Measurements from ENCODE around the gene CUX1. TPM values are rescaled to one million over a fixed set of nuclear protein-coding genes. Genes with fewer than 3 reads are reported as not detected.
"Not testable (repeated sequence)": the region's sequence is repeated elsewhere in the genome, so short reads cannot be mapped to it uniquely, and the experiment has no call there.

Gene CUX1
- total RNA-seq, 4 donors from 2014 or later: 56.9 to 124 (median 93.2) TPM

DNA sequence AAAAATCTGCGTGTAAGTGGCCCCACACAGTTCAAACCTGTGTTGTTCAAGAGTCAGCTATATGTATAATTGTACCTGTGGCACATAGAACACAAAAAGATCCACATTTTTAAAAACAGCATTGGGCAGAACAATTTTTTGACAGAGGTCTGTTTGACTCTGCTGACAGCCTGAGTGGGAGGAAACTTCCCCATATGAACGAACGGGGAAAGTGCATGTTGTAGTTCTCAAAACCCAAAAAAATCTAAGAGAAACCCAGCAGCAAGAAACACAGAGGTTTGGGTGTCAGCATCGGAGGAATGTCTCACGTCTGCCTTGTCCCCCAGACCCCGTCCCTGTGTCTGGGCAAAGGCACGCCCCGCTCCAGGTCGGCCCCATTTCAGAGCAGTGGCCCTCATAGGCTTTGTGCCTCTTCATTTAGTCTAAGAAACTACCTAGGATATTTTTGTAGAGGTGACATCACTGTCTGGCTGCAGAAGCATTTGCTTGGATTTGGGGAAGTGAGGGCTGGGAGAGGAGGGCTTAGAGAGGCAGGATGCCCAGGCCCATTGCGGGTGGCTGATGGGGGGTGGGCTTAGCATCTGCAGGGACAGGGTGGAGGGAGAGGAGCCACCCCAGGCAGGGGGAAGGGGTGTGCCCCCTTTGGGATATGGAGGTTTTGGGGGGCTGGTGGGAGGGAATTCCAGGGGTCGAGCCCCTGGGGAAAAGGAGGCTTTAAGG, 11.0 kb downstream of the CUX1 start:
- Histone ChIP-seq H3K27me3 (no peaks in the 10 kb centered on the region), H3K27ac (no peak overlapping the region), H3K9me3 (no peaks in the 10 kb centered on the region), H3K4me3 (no peak overlapping the region), H3K4me1 (peaks cover 0 to 1% (median 0%) of the 10 kb centered on the region in 4 donors), H3K36me3 (no peaks in the 10 kb centered on the region)
- intact Hi-C loops (cut with DNase I; ENCODE audit: low total_unique reads) (no loop called here), in situ Hi-C loops (cut with MboI; ENCODE audit: low pct_ligation_motif_present in 1 of 4, low pct_unique_long_range_greater_than_20kb in 1 of 4, low sequenced_read_pairs in 3 of 4) (no loop called here)
- 84 to 85% methylated on average over 4 to 11 of the region's 11 CpGs for WGBS, 2 donors (ENCODE audit: low coverage in 1 of 2)
- no peak for DNase-seq
- TF ChIP-seq POLR2A (IDR thresholded peaks at IDR 0.05) (no peak), POLR2AphosphoS5 (IDR thresholded peaks at IDR 0.05) (no peak), EP300 (IDR thresholded peaks at IDR 0.05; ENCODE audit: low read depth) (no peak)
- TF ChIP-seq, protein P1, sequence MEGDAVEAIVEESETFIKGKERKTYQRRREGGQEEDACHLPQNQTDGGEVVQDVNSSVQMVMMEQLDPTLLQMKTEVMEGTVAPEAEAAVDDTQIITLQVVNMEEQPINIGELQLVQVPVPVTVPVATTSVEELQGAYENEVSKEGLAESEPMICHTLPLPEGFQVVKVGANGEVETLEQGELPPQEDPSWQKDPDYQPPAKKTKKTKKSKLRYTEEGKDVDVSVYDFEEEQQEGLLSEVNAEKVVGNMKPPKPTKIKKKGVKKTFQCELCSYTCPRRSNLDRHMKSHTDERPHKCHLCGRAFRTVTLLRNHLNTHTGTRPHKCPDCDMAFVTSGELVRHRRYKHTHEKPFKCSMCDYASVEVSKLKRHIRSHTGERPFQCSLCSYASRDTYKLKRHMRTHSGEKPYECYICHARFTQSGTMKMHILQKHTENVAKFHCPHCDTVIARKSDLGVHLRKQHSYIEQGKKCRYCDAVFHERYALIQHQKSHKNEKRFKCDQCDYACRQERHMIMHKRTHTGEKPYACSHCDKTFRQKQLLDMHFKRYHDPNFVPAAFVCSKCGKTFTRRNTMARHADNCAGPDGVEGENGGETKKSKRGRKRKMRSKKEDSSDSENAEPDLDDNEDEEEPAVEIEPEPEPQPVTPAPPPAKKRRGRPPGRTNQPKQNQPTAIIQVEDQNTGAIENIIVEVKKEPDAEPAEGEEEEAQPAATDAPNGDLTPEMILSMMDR (IDR thresholded peaks at IDR 0.05): no peak

DNA sequence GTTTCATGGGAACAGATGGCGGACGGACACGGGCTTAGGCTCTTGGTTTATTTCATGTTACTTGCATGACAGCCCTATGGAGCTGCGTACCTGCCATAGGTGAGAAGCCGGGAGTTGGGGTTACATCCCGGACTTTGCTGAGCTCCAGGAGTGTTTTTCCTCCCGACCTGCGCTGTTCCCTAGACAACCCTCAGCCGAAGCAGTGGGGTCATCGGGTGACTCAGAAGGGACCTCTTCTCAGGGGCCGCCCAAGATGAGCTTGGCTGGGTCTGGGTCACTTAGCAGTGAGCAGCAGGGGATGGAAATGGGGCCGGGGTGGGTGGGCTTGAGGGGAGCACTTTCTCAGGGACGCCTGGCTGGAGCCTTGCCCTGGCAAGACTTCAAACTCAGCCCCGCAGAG, 11.9 kb downstream of the CUX1 start:
- WGBS, 2 donors (ENCODE audit: low coverage in 1 of 2): 71 to 95% methylated on average over 1 to 14 of the region's 14 CpGs
- no peaks in the 10 kb centered on the region for H3K4me1 ChIP-seq
- no peaks in the 10 kb centered on the region for H3K36me3 ChIP-seq
- H3K4me3 ChIP-seq: no peak overlapping the region
- no peak for DNase-seq
- no peaks in the 10 kb centered on the region for H3K9me3 ChIP-seq
- H3K27me3 ChIP-seq: no peaks in the 10 kb centered on the region
- no peak overlapping the region for H3K27ac ChIP-seq
- intact Hi-C loops (cut with DNase I; ENCODE audit: low total_unique reads): no loop called here
- in situ Hi-C loops (cut with MboI; ENCODE audit: low pct_ligation_motif_present in 1 of 4, low pct_unique_long_range_greater_than_20kb in 1 of 4, low sequenced_read_pairs in 3 of 4): no loop called here
- TF ChIP-seq POLR2A (IDR thresholded peaks at IDR 0.05): no peak
- TF ChIP-seq, protein P1 (IDR thresholded peaks at IDR 0.05): no peak
- TF ChIP-seq EP300 (IDR thresholded peaks at IDR 0.05; ENCODE audit: low read depth): no peak
- TF ChIP-seq POLR2AphosphoS5 (IDR thresholded peaks at IDR 0.05): no peak

DNA sequence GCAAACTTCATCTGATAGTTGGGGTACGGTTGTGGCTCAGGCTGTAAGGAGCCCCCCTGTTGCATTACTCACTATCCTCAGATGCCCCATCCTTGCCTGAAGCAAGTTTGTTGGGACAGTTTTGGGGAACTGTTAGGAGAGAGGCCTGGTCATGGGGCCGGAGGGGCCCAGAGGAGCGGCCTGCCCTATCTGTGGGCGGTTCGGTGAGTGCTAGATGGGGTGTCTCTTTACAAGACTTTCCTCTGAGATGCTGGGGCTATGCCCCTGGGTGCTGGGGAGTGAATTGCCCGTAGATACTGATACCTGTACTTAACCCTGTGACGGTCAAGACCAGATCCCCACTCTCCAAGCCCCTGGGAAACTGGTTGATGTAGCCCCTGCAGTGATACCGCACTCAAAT, 12.4 kb downstream of the CUX1 start:
- H3K4me1 ChIP-seq: no peaks in the 10 kb centered on the region
- intact Hi-C loops (cut with DNase I; ENCODE audit: low total_unique reads): no loop called here
- H3K27me3 ChIP-seq: no peaks in the 10 kb centered on the region
- WGBS, 2 donors (ENCODE audit: low coverage in 1 of 2): 97 to 100% methylated on average over 1 to 8 of the region's 8 CpGs
- H3K9me3 ChIP-seq: no peaks in the 10 kb centered on the region
- no peak overlapping the region for H3K4me3 ChIP-seq
- H3K36me3 ChIP-seq: no peaks in the 10 kb centered on the region
- DNase-seq: no peak
- TF ChIP-seq, protein P1 (IDR thresholded peaks at IDR 0.05): no peak
- TF ChIP-seq EP300 (IDR thresholded peaks at IDR 0.05; ENCODE audit: low read depth): no peak
- no peak for TF ChIP-seq POLR2A (IDR thresholded peaks at IDR 0.05)
- no peak for TF ChIP-seq POLR2AphosphoS5 (IDR thresholded peaks at IDR 0.05)
- no peak overlapping the region for H3K27ac ChIP-seq
- in situ Hi-C loops (cut with MboI; ENCODE audit: low pct_ligation_motif_present in 1 of 4, low pct_unique_long_range_greater_than_20kb in 1 of 4, low sequenced_read_pairs in 3 of 4): no loop called here

DNA sequence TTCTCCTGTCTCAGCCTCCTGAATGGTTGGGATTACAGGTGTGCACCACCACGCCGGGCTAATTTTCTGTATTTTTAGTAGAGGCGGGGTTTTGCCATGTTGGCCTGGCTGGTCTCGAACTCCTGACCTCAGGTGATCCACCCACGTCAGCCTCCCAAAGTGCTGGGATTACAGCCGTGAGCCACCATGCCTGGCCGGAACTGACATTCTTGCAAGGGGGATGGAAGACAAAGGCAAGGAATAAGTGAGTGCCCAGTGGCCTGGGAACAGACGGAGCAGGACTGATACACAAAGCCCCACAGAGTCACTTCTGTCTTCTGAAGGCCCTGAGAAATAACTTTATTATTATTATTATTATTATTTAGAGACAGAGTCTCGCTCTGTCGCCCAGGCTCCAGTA, 14.0 kb downstream of the CUX1 start:
- H3K9me3 ChIP-seq; H3K27me3 ChIP-seq; H3K4me3 ChIP-seq; H3K4me1 ChIP-seq; H3K27ac ChIP-seq; H3K36me3 ChIP-seq; DNase-seq; intact Hi-C loops (cut with DNase I; ENCODE audit: low total_unique reads); in situ Hi-C loops (cut with MboI; ENCODE audit: low pct_ligation_motif_present in 1 of 4, low pct_unique_long_range_greater_than_20kb in 1 of 4, low sequenced_read_pairs in 3 of 4): not testable (repeated sequence)
- 80 to 98% methylated on average over 1 to 10 of the region's 10 CpGs for WGBS, 2 donors (ENCODE audit: low coverage in 1 of 2)

DNA sequence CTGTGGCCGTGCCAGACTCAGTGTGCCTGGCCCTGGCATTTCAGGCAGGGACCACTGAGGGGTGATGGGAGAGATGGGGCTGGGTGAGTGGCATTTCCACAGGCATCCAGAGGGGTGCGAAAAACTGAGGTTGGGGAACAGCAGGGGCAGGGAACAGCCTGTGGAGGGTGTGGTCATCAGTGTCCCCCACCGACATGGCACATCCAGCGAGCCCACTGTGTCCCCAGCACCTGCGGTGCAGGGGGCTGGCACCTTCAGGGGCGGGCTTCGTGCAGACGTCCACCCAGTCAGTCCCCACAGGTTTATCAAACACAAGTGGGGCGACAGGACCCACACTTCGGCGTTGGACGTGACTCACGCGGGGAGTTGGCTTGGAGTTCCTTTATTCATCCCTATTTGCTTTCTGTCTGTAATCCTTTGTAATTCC, 14.8 kb downstream of the CUX1 start:
- no peaks in the 10 kb centered on the region for H3K9me3 ChIP-seq
- no peaks in the 10 kb centered on the region for H3K27me3 ChIP-seq
- WGBS, 2 donors (ENCODE audit: low coverage in 1 of 2): 86% methylated on average over 14 of the region's 14 CpGs; no CpG with 5 or more reads in 1 of the 2 donors
- intact Hi-C loops (cut with DNase I; ENCODE audit: low total_unique reads): no loop called here
- no peak for DNase-seq
- TF ChIP-seq POLR2A (IDR thresholded peaks at IDR 0.05): no peak
- TF ChIP-seq POLR2AphosphoS5 (IDR thresholded peaks at IDR 0.05): no peak
- no peak for TF ChIP-seq EP300 (IDR thresholded peaks at IDR 0.05; ENCODE audit: low read depth)
- TF ChIP-seq, protein P1 (IDR thresholded peaks at IDR 0.05): no peak
- no peak overlapping the region for H3K4me3 ChIP-seq
- no peak overlapping the region for H3K27ac ChIP-seq
- H3K4me1 ChIP-seq: no peaks in the 10 kb centered on the region
- in situ Hi-C loops (cut with MboI; ENCODE audit: low pct_ligation_motif_present in 1 of 4, low pct_unique_long_range_greater_than_20kb in 1 of 4, low sequenced_read_pairs in 3 of 4): no loop called here
- no peaks in the 10 kb centered on the region for H3K36me3 ChIP-seq
